Fibroblast of villous mesenchyme (primary cell): ENCODE data around the gene DNAJB12. TPM values are rescaled to one million over a fixed set of nuclear protein-coding genes. Genes with fewer than 3 reads are reported as not detected.
A peak's percentile ranks its signal among the peaks of the same experiment; 100 is the strongest.
"Not testable (repeated sequence)": the region's sequence is repeated elsewhere in the genome, so short reads cannot be mapped to it uniquely, and the experiment has no call there.

ENCODE experiments used
- DNase-seq: peaks from one replicate; pipeline ENCODE4 v3.0.0-alpha.2; 2010; ENCODE audit warnings: low read depth
- H3K4me3 ChIP-seq: 2 replicates; pipeline ENCODE4 v1.5.1; 2011; ENCODE audit warnings: low read depth, mild to moderate bottlenecking, low read length
- total RNA-seq: library from RNA; depleted of rRNA; stranded (reverse); fragments of >200 nt; gene quantifications from 2 replicates; pipeline ENCODE4 v1.2.3, GENCODE V29; 2012
- TF ChIP-seq, protein P1 (sequence below): IDR thresholded peaks from 2 replicates; pipeline ENCODE4 v1.5.1; 2012; ENCODE audit warnings: low read depth, mild to moderate bottlenecking, low read length; ENCODE audit not compliant: insufficient read depth

The DNAJB12 gene
- total RNA-seq, 1 donor = 32.8 TPM

DNA sequence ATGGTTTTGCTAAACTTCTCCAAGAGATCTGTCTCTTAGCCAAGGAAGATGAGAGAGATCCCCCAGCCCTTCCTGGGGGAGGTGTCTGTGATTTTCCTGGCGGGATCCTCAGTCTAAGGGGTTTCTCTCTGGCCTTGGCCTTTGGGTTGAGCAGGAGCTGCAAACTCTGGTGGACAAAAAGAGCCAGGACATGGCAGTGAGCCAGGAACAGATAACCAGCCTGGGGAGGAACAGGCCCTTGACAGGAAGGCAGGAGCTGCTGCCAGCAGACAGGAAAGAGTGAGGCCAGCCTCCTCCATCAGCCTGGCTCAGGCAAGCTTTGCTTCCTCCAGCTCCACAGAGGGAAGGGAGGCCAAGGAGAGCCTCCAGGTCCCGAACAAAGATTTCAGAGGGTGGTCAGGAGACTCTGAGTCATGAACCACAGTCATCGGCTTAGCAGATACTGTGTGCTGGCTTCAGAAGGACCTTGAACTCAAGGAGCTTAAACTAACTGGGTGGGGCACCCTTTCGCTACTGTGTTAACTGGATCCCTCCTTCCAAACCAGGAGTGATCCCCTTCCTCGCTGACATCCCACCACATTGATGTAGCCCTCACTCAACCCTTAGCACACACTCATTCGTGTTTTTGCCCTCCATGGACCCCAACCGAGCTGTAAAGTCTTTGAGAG is 46.3 kb downstream of the DNAJB12 start:
- TF ChIP-seq, protein P1, sequence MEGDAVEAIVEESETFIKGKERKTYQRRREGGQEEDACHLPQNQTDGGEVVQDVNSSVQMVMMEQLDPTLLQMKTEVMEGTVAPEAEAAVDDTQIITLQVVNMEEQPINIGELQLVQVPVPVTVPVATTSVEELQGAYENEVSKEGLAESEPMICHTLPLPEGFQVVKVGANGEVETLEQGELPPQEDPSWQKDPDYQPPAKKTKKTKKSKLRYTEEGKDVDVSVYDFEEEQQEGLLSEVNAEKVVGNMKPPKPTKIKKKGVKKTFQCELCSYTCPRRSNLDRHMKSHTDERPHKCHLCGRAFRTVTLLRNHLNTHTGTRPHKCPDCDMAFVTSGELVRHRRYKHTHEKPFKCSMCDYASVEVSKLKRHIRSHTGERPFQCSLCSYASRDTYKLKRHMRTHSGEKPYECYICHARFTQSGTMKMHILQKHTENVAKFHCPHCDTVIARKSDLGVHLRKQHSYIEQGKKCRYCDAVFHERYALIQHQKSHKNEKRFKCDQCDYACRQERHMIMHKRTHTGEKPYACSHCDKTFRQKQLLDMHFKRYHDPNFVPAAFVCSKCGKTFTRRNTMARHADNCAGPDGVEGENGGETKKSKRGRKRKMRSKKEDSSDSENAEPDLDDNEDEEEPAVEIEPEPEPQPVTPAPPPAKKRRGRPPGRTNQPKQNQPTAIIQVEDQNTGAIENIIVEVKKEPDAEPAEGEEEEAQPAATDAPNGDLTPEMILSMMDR = no peak
- peak; percentile 97 for DNase-seq
- no peak overlapping the region for H3K4me3 ChIP-seq

DNA sequence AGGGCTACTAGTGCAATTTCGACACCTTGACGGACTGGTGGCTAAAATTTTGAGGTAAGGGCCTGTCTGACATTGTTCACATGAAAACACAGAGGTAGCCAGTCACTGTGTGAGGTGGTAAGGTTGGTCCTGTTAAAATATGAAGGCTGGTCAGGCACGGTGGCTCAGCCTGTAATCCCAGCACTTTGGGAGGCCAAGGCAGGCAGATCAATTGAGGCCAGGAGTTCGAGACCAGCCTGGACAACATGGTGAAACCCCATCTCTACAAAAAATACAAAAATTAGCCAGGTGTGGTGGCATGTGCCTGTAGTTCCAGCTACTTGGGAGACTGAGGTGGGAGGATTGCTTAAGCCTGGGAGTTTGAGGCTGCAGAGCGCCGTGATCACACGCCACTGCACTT is 47.0 kb downstream of the DNAJB12 start:
- not testable (repeated sequence) for DNase-seq, H3K4me3 ChIP-seq

- no peak for DNase-seq
- TF ChIP-seq, protein P1 = no peak
- no peak overlapping the region for H3K4me3 ChIP-seq
Measured at GRCh38 chr10:72306215-72306760, 48.4 kb downstream of the DNAJB12 start.

DNA sequence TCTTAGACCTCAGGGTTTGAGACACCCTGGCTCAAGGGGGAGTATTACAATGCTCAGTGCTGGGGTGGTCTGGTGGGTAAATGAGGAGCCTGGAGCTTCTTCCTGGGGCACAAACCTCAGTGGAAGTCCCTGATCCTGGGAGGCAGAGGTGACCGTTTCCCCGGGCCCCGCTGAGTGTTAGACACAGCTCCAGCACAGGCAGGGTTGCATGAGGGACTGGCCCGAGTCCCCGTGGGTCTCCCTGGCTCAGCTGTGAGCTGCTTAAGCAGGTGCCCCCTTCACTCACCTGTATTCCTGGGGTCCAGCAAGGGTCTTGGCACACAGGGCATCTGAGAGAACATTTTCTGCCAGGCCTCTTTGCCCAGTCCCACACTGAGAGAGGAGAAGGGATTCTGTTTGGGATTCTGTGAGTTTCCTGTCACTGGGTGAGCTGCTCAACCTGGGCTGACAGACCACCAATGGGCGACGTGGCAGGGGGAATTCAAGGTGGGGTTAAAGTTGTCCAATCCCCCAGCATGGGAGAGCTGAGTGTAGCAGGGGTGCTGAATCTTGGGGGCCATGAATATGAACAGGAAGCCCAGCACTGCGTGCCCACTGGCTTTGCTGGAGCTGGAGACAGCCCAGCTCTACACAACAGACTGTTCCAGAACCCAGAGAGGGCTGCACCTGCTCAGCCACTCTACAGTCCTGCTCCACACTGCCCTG is 51.1 kb downstream of the DNAJB12 start:
- DNase-seq = no peak
- TF ChIP-seq, protein P1 = no peak
- no peak overlapping the region for H3K4me3 ChIP-seq

DNA sequence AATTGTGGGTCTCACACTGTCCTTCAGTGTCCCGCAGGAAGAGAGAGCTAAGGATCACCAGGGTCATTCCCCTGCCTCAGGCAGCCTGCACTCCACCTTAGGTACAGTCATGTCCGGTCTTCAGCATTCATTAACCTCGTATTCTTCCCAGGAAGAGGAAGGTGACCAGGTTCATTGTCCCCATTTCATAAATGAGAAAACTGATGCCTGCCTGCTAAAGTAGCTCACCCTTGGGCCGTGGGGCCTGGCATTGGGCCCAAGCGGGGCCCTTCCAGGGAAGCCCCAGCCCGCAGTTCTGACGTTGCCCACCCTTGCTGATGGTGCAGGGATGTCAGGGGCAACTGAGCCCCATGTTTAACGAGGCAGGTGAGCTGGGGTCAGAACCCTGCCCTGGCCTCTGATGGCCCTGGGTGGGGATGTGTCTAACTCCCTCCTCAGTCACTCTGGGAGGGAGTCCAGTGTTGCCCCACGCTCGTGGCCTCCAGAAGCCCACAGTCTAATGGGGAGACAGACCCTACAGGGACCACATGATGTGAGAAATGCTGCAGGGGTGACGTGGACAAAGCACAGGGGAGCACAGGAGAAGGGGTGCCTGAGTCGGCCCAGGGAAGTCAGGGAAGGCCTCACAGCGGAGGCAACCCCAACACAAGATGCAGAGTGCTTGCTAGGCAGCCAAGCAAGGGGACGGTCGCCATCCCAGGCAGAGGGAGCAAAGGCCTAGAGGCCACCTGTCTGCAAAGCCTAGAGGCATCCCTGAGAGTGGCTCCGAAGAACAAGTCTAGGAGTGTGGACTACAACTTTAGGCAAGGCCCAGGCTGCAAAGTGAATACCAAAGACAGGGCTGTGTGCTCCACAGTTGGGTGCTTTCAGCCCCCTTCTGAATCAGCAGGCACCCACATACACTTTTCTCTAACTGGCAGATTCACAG is 55.9 kb downstream of the DNAJB12 start:
- TF ChIP-seq, protein P1 = no peak
- no peak for DNase-seq
- H3K4me3 ChIP-seq = no peak overlapping the region

DNA sequence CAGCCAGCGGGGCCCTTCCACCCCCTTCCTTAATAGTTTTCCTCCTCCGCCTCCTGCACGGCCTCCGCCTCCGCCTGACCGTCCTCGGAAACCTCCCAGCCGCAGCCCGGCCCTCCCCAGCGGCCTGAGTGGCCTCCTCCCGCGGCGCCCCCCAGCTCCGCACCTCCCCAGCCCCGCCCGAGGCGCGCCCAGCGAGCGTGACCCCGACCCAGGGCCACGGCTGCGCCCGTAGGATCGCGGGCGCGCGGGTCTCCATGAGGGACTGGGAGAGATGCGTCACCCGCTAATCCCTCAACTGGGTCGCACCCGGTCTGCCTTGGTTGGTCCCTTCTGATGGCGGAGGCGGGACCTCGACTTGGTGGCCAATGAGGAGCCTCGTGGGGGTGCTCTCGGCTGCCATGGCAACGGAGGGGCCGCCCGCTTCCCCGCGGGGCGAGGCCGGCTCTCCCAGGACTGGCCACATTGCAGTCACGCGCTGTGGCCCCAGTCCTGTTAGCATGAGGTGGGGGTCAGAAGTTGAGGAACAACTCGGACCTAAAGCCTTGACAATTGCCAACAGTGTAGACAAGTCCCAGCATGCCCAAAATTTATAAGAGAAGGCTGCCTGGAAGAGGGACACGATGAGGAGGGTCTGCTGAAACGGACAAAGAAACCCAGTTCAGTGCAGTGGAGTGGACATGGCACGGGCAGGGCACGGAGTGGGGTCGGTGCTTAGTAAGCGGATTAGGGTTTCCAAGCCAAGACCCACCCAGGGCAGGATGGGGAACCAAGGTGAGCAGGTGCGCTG is 56.7 kb downstream of the DNAJB12 start:
- TF ChIP-seq, protein P1 = no peak

More for the DNA sequence above, 56.7 kb downstream of the DNAJB12 start:
- peak overlapping the region; percentile 61 for H3K4me3 ChIP-seq
- peak; percentile 100 for DNase-seq
